HepG2 (cell line): Measurements from ENCODE around the gene WNK2.

Experiments
- DPF2 ChIP-seq: sonication (generic); formaldehyde crosslinking; IDR thresholded peaks from 2 replicates; pipeline ENCODE4 v1.4.0; 2020; ENCODE audit warnings: mild to moderate bottlenecking, low read depth, missing genetic modification reagents, borderline replicate concordance
- FIP1L1 ChIP-seq: fragments of 200-400 bp; formaldehyde crosslinking; IDR thresholded peaks from 2 replicates; pipeline ENCODE4 v1.6.1; 2018; ENCODE audit warnings: low read depth, mild to moderate bottlenecking, low read length, moderate library complexity, borderline replicate concordance; ENCODE audit not compliant: insufficient read depth
- GMEB1 ChIP-seq: sonication (generic); formaldehyde crosslinking; IDR thresholded peaks from 2 replicates; pipeline ENCODE4 v1.5.1; 2020; ENCODE audit warnings: missing genetic modification reagents, mild to moderate bottlenecking, borderline replicate concordance
- RNF2 ChIP-seq: fragments of 450-650 bp; conservative IDR thresholded peaks from 2 replicates; pipeline ENCODE4 v1.6.1; 2016; ENCODE audit warnings: low read depth
- ZFP36L2 ChIP-seq: sonication (generic); formaldehyde crosslinking; IDR thresholded peaks from 2 replicates; pipeline ENCODE4 v1.4.0; 2020; ENCODE audit warnings: missing genetic modification reagents

- TF ChIP-seq GMEB1 (CRISPR knock-in tag) (no peak), ZFP36L2 (CRISPR knock-in tag) (no peak), RNF2 (no peak), DPF2 (CRISPR knock-in tag) (no peak), FIP1L1 (no peak)
Observed at GRCh38 chr9:93365427-93366118, 181.6 kb downstream of the WNK2 start.
